H1 (cell line): ENCODE measurements around the gene SART1. TPM values are rescaled to one million over a fixed set of nuclear protein-coding genes. Genes with fewer than 3 reads are reported as not detected.

Experiments used
- CTCF ChIA-PET: fragments of 300-600 bp; sonication (Branson Sonifier 250); formaldehyde crosslinking; loops from one replicate; lab custom pipeline; 2021; ENCODE audit not compliant: partially characterized antibody; lab: Charles Lee
- POLR2A ChIA-PET: fragments of 300-600 bp; sonication (Branson Sonifier 250); formaldehyde crosslinking; loops from one replicate; lab custom pipeline; 2021; ENCODE audit warnings: inconsistent platforms; ENCODE audit not compliant: partially characterized antibody; lab: Charles Lee
- DNase-seq, 2 experiments: peaks; one replicate each; pipeline versions ENCODE4 v3.0.0 to v3.0.0-alpha.2; 2010 to 2022; ENCODE audit warnings: low spot score in 2 of 2, low read depth in 1 of 2, mixed read lengths in 1 of 2
- FAIRE-seq: peaks from 2 replicates; lab custom pipeline; 2011; peaks lifted over from hg19 to GRCh38; lab: Jason Lieb, UNC
- H2AFZ ChIP-seq: 2 replicates; pipeline ENCODE4 v1.8.1; 2012; ENCODE audit warnings: low read length, inconsistent platforms
- H2AK5ac ChIP-seq: 2 replicates; pipeline ENCODE4 v1.6.1; 2013; ENCODE audit warnings: low read depth, low read length
- H2BK120ac ChIP-seq: replicated peaks from 2 replicates; pipeline ENCODE3; 2013; ENCODE audit warnings: low read depth, low read length, inconsistent platforms
- H2BK12ac ChIP-seq: 2 replicates; pipeline ENCODE4 v1.6.1; 2013; ENCODE audit warnings: low read depth, low read length
- H2BK15ac ChIP-seq: 2 replicates; pipeline ENCODE4 v1.6.1; 2013; ENCODE audit warnings: low read length
- H2BK20ac ChIP-seq: 2 replicates; pipeline ENCODE4 v1.6.1; 2013; ENCODE audit warnings: low read length
- H2BK5ac ChIP-seq: 2 replicates; pipeline ENCODE4 v1.6.1; 2013; ENCODE audit warnings: low read depth, low read length
- H3K14ac ChIP-seq: 2 replicates; pipeline ENCODE4 v1.6.1; 2013; ENCODE audit warnings: inconsistent platforms; ENCODE audit not compliant: insufficient read length
- H3K18ac ChIP-seq: 2 replicates; pipeline ENCODE4 v1.6.1; 2013; ENCODE audit warnings: low read length; ENCODE audit errors: extremely low read depth
- H3K23ac ChIP-seq: 2 replicates; pipeline ENCODE4 v1.6.1; 2013; ENCODE audit warnings: inconsistent platforms; ENCODE audit not compliant: insufficient read length
- H3K23me2 ChIP-seq: 2 replicates; pipeline ENCODE4 v1.6.1; 2013; ENCODE audit warnings: low read depth, low read length
- H3K27ac ChIP-seq: 2 replicates; pipeline ENCODE4 v1.6.1; 2011; ENCODE audit warnings: low read depth, low read length, inconsistent platforms
- H3K27me3 ChIP-seq, 4 experiments: replicated peaks in 1 of 4; 1 replicate in 1 of 4; 2 replicates in 3 of 4; pipeline versions ENCODE4 v1.6.1 to v1.8.1; 2011 to 2013; ENCODE audit warnings: low read length in 3 of 4, mild to moderate bottlenecking in 3 of 4, inconsistent platforms in 2 of 4, mixed read lengths in 2 of 4, moderate library complexity in 1 of 4; ENCODE audit not compliant: control insufficient read depth in 3 of 4, insufficient read depth in 3 of 4; ENCODE audit errors: extremely low read depth in 1 of 4
- H3K36me3 ChIP-seq, 4 experiments: 2 replicates each; pipeline versions ENCODE4 v1.6.1 to v1.8.1; 2011 to 2013; ENCODE audit warnings: mild to moderate bottlenecking in 4 of 4, low read length in 3 of 4, moderate library complexity in 2 of 4, control low read depth in 1 of 4, inconsistent platforms in 1 of 4; ENCODE audit not compliant: insufficient read depth in 4 of 4, control insufficient read depth in 2 of 4
- H3K4ac ChIP-seq: replicated peaks from 2 replicates; pipeline ENCODE3; 2013; ENCODE audit warnings: low read length, low read depth, mixed read lengths, inconsistent platforms; ENCODE audit not compliant: insufficient read length
- H3K4me1 ChIP-seq, 4 experiments: replicated peaks in 1 of 4; 1 replicate in 1 of 4; 2 replicates in 3 of 4; pipeline versions ENCODE4 v1.6.1 to v1.8.1; 2011 to 2013; ENCODE audit warnings: low read length in 3 of 4, inconsistent platforms in 2 of 4, mixed read lengths in 1 of 4; ENCODE audit not compliant: insufficient read depth in 4 of 4, control insufficient read depth in 3 of 4
- H3K4me2 ChIP-seq, 2 experiments: 2 replicates each; pipeline versions ENCODE4 v1.6.1 to v1.8.1; 2011 to 2013; ENCODE audit warnings: low read depth in 2 of 2, low read length in 2 of 2, control low read depth in 1 of 2, inconsistent platforms in 1 of 2, mild to moderate bottlenecking in 1 of 2; ENCODE audit not compliant: insufficient read depth in 1 of 2
- H3K4me3 ChIP-seq, 4 experiments: fragments of 200-600, 300-600 bp in 1 of 4; sonication (generic), shearing (Covaris generic), sonication (Bioruptor Twin) in 1 of 4; 2 replicates each; pipeline versions ENCODE4 v1.5.1 to v1.8.1; 2011 to 2016; ENCODE audit warnings: low read length in 4 of 4, low read depth in 3 of 4, control low read depth in 2 of 4, inconsistent platforms in 2 of 4, mild to moderate bottlenecking in 2 of 4, mixed read lengths in 1 of 4, moderate library complexity in 1 of 4; ENCODE audit not compliant: insufficient read depth in 2 of 4; ENCODE audit errors: extremely low read depth in 1 of 4
- H3K56ac ChIP-seq: replicated peaks from 2 replicates; pipeline ENCODE3; 2013; ENCODE audit warnings: low read depth, mild to moderate bottlenecking, mixed read lengths, low read length, inconsistent platforms; ENCODE audit not compliant: insufficient read length
- H3K79me1 ChIP-seq: 2 replicates; pipeline ENCODE4 v1.6.1; 2013; ENCODE audit warnings: low read depth, low read length, control low read depth
- H3K79me2 ChIP-seq, 2 experiments: 2 replicates each; pipeline versions ENCODE4 v1.6.1 to v1.8.1; 2012 to 2013; ENCODE audit warnings: low read length in 2 of 2, mild to moderate bottlenecking in 2 of 2, inconsistent platforms in 1 of 2; ENCODE audit not compliant: insufficient read depth in 2 of 2, control insufficient read depth in 1 of 2
- H3K9ac ChIP-seq, 4 experiments: replicated peaks in 1 of 4; 1 replicate in 1 of 4; 2 replicates in 3 of 4; pipeline versions ENCODE4 v1.6.1 to v1.8.1; 2011 to 2013; ENCODE audit warnings: low read depth in 3 of 4, low read length in 3 of 4, control low read depth in 2 of 4, mild to moderate bottlenecking in 2 of 4, moderate library complexity in 2 of 4, inconsistent platforms in 1 of 4; ENCODE audit errors: extremely low read depth in 1 of 4
- H3K9me3 ChIP-seq, 2 experiments: 2 replicates each; pipeline versions ENCODE4 v1.6.1 to v1.8.1; 2012 to 2013; ENCODE audit warnings: mild to moderate bottlenecking in 2 of 2, moderate library complexity in 2 of 2, control low read depth in 1 of 2, inconsistent platforms in 1 of 2, low read depth in 1 of 2, low read length in 1 of 2, mixed read lengths in 1 of 2; ENCODE audit not compliant: insufficient read depth in 2 of 2
- H4K20me1 ChIP-seq, 2 experiments: replicated peaks in 1 of 2; 2 replicates each; pipeline versions ENCODE3 to v1.8.1; 2011 to 2013; ENCODE audit warnings: inconsistent platforms in 2 of 2, low read length in 2 of 2, mild to moderate bottlenecking in 1 of 2; ENCODE audit not compliant: insufficient read depth in 2 of 2, control insufficient read depth in 1 of 2
- H4K5ac ChIP-seq: 2 replicates; pipeline ENCODE4 v1.6.1; 2013; ENCODE audit warnings: low read length, low read depth, mixed read lengths, inconsistent platforms; ENCODE audit not compliant: insufficient read length
- H4K8ac ChIP-seq: 2 replicates; pipeline ENCODE4 v1.8.0; 2013; ENCODE audit warnings: mild to moderate bottlenecking, moderate library complexity, low read length, inconsistent platforms; ENCODE audit not compliant: insufficient read depth; ENCODE audit errors: extremely low read depth
- H4K91ac ChIP-seq: replicated peaks from 2 replicates; pipeline ENCODE3; 2013; ENCODE audit warnings: low read length, mixed read lengths, inconsistent platforms; ENCODE audit not compliant: insufficient read length
- WGBS, 2 experiments: shearing (Covaris generic) in 1 of 2; methylation state at CpG; one replicate each; pipeline versions ENCODE4 v1.1.6 to v1.1.7; 2013 to 2015; ENCODE audit warnings: low lambda C conversion rate in 2 of 2, mixed read lengths in 2 of 2, inconsistent platforms in 1 of 2, low coverage in 1 of 2, missing lambda C conversion rate in 1 of 2; ENCODE audit not compliant: insufficient replicate concordance in 2 of 2, insufficient coverage in 1 of 2, insufficient read length in 1 of 2; ENCODE audit errors: extremely low coverage in 1 of 2, missing lambda C conversion rate in 1 of 2; 5-methylcytosine and 5-hydroxymethylcytosine counted together
- polyA plus RNA-seq, 7 experiments: library from polyadenylated mRNA; depleted of rRNA in 3 of 7; stranded (reverse) in 5 of 7; unstranded in 2 of 7; fragments of >200 nt in 5 of 7; fragments of 200-250 nt in 2 of 7; gene quantifications; 1 replicate in 5 of 7; 2 replicates in 1 of 7; 4 replicates in 1 of 7; pipeline versions ENCODE4 v1.2.1 to v1.2.3, GENCODE V29; 2011 to 2013; ENCODE audit warnings: missing spikeins in 2 of 7, mixed read lengths in 2 of 7
- total RNA-seq: library from RNA; stranded (reverse); fragmentation: NEBNext Ultra II Directional; extraction: Animal tissue kit (Norgen Biotek cat#: 25700); gene quantifications from 2 replicates; pipeline ENCODE4 v1.2.1, GENCODE V29; 2021

Gene SART1
- total and polyA plus RNA-seq, 2 of the 8 experiments (the other 6 are each of a cell fraction or from before 2014, with no cell fraction given), result 9.7 to 46.1 TPM

DNA sequence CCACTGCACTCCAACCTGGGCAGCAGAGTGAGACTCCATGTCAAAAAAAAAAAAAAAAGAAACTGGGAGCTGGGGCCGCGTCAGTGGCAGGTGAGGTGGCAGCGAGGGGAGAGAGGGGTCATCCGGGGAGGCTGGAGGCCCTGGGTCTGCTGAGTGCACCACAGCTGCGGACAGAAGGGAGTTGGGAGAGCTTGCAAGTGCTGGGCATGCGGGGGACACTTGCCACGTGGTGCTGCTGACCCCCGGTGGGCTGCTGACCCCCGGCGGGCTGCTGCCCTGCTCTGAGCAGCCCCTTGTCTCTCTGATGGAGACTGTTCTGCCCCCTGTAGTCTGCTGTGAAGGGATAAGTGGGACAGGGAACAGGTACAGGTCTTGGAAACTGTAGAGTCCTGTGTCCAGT, 39.7 kb upstream of the SART1 start:
- no peak overlapping the region for H3K4ac ChIP-seq
- H4K8ac ChIP-seq, result no peak overlapping the region
- H3K23me2 ChIP-seq, result peaks cover 13% of the 10 kb centered on the region; the same call in 1 of the 2 replicates
- peaks cover 7% of the 10 kb centered on the region; the same call in 1 of the 2 replicates for H3K79me1 ChIP-seq
- ChIA-PET CTCF (interaction anchor here (0.6 to 3.5 kb wide), 8 partner anchors 9 to 381 kb away, joined by 3 to 19 read pairs (median 4); partner anchors contain the start of gene FIBP), POLR2A (interaction anchor here (0.8 to 3.0 kb wide), 5 partner anchors 10 to 49 kb away, joined by 3 to 12 read pairs (median 4); no protein-coding TSS in a partner anchor)
- H3K4me1 ChIP-seq, result peaks cover 0 to 15% (median 9%) of the 10 kb centered on the region in 4 experiments; a peak in 3 of 7 replicates
- H2AFZ ChIP-seq, result no peak overlapping the region
- H2BK120ac ChIP-seq, result no peak overlapping the region
- H3K27me3 ChIP-seq, result no peaks in the 10 kb centered on the region
- peaks cover 0 to 8% (median 5%) of the 10 kb centered on the region in 4 experiments; a peak in 4 of 8 replicates for H3K36me3 ChIP-seq
- no peak overlapping the region for H3K56ac ChIP-seq
- no peak for FAIRE-seq
- peaks cover 0 to 3% of the 10 kb centered on the region in 2 experiments for H4K20me1 ChIP-seq
- H4K91ac ChIP-seq, result no peak overlapping the region
- no peak overlapping the region for H3K14ac ChIP-seq
- no peak overlapping the region for H3K23ac ChIP-seq
- no peak overlapping the region for H2BK15ac ChIP-seq
- H3K4me2 ChIP-seq, result no peak overlapping the region
- no peak for DNase-seq
- no peak overlapping the region for H2BK20ac ChIP-seq
- H2BK5ac ChIP-seq, result no peak overlapping the region
- H3K9ac ChIP-seq, result no peak overlapping the region
- no peak overlapping the region for H3K27ac ChIP-seq
- WGBS, 2 experiments, result 98% methylated on average over 7 of the region's 10 CpGs; no CpG with 5 or more reads in 1 of the 2 experiments
- H2AK5ac ChIP-seq, result no peak overlapping the region
- no peak overlapping the region for H4K5ac ChIP-seq
- H2BK12ac ChIP-seq, result no peak overlapping the region
- peaks cover 0 to 7% of the 10 kb centered on the region in 2 experiments; a peak in 2 of 4 replicates for H3K79me2 ChIP-seq
- H3K9me3 ChIP-seq, result no peaks in the 10 kb centered on the region
- H3K18ac ChIP-seq, result no peak overlapping the region
- H3K4me3 ChIP-seq, result no peak overlapping the region
